ENCODE results near the gene NOS3.

NOS3 gene

DNA sequence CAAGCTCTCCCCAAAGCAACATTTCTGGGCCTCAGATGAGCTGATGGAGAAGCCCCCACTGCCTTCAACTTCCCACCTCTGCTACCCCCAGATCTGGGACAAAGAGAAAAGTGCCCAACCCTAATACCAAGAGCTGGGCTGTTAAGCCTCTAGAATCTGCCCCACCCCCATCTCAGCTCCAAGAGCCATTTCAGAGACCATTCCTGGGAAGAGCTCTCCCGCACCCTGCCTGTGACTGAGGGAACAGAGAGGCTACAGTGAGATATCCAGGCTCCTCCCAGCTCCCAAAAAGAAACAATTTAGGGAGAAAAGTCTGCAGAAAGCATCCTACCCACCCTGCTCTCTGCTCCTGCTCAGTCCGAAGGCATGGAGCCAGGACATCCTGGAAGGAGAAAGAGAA, 10.2 kb upstream of the NOS3 start:
- no peak for DNase-seq (ENCODE audit: low read depth)

DNA sequence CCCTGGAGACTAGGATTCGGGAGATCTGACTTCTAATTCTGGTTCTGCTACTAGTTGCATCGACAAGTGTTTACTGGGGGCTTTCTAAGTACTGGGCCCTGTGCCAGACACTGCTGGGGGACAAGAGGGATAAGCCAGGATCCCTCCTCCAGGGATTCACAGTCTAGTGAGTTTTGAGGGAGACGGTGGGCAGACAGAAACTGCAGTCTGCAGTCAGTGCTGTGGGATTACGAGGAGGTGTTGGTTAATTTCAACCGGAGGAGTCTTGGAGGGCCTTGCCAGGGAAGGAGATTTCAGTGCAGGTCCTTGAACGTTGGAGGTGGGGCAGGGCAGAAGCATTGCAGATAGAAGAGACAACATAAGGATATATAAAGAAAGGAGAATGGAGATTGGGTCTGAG, 9.2 kb upstream of the NOS3 start:
- DNase-seq (ENCODE audit: low read depth): no peak

DNA sequence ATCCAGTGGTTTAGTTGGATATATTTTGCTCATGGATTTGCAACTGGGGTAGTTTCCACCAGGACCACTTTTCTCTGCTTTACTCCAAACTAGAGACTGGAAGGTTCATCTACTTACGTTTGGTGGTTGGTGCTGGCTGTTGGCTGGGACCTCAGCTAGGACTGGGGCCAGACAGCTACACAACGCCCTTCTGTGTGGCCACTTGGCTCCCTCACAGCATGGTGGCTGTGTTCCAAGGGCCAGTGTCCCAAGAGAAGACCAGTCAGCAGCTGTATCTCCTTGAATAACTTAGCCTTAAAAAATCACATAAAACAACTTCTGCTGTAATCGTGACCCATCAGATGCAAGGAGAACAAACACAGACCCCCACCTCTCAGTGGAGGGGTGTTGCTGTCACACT, 8.5 kb upstream of the NOS3 start:
- no peak for DNase-seq (ENCODE audit: low read depth)

DNA sequence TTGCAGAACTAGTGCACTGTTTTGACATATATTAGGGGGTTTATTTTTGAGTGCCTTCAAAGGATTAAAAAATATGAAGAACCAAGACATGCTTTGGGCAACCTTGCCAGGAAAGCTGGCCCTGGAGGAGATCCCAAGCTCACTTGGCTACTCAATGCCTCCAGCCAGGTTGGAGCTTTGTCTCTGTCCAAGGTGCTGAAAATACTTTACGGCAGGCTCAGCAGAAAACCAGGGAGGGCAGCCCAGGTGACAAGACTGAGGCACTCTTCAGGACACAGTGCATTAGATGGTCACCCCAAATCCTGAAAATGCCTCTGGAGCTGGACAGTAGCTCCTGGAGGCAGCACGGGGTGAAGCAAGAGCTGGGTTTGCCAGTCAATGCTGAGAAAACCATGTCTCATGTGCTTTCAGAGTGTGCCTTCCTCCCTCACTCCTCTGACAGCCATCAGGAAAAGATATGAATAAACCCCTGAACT, 6.9 kb upstream of the NOS3 start:
- no peak for DNase-seq (ENCODE audit: low read depth)

DNA sequence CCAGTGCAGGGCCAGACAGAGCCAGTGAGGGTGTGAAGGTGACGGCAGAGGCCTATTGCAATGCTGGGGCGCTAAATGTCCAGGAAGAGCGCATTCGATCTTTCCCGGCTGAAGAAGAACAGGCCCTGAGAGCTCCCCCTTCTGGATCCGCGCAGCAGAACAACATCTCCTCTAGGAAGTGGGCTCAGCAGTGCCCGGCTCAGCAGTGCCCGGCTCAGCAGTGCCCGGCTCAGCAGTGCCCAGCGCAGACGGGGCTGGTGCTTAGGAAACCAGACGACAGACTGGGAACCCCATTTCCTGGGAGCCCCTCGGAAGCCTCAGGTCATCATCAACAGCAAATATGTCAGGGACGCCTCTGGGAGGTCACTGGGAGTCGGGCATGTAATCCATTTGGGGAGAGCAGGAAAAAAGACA, 4.7 kb upstream of the NOS3 start:
- DNase-seq (ENCODE audit: low read depth): peak; percentile 49

DNA sequence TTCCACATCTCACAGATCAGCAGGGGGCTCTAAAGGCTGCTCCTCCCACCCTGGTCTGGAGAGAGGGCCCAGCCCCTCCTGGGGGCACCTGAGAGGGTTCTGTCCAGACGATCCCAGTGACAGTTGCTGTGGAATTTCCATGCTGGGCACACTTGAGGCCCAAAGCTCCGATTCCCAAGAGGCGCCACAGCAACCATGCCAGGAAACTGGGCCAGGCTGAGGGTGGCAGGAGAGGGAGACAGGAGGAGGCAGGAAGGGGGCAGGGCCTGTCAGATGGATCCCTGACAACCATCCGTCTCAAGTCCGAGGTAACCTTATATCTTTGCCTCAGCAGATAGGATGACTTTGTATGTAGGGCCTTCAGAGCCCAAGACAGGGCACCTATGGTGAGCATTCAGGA, 4.3 kb upstream of the NOS3 start:
- no peak for DNase-seq (ENCODE audit: low read depth)

DNA sequence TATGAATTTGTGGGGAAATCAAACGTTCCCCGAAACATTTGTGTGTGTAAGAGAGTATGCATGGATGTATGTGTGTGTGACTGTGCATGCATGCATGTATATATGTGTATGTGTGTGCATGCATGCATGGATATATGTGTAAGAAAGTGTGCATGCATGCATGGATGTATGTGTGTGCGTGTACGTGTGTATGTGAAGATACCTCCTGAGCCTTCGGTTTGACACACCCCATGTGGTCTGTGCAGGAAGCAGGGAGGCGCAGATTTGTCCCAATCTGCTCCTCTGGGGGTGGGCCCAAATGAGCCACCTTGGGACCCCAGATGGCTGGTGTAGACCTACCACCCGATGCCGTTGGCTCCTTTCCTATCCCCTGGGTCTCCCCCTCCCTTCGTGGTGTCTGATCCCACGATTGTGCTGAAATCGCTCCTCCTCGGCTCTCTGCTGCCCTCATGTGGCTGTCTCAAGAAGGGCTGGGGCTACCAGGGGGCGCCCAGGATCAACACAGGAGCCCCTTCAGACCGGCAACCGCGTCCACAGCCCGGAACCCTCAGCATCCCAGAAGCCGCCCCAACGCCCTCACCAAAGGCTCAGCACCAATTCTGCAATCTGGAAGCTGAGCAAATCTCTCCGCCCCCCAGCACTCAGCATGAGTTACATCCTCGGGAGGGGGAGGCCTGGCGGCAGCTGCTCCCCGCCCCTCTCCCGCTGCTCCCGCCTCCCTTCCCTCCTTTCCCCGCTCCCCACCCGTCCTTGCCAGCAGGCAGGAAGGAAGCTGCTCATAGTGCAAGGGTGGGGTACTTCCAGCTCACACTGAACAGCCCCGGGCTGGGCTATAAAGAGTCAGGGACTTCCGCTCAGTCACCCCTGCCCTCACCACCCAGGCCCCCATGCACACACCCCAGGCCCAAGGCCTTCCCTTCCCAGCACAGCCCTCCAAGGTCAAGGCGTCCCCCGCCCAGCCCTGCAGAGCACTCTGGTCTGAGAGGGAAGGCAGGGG, 2.3 kb upstream of the NOS3 start:
- DNase-seq (ENCODE audit: low read depth): peak; percentile 62

DNA sequence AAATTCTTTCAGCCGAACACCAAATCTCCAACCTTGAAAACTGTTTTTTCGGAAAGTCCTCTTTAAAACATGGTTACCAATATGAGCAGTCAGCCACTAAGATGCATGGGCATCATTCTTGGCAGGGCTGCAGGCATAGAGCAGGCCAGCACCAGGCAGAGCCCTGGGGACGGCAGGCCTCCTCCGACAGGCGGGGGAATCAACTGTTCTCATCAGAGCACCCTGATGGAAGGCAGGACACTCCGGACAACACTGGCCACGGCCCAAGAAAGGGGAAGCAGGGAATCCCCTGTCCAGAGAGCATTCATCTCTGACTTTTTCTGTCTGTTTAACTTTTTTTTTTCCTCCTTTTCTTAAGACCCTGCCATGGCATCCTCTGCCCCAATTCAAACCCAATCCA, 1.4 kb upstream of the NOS3 start:
- DNase-seq (ENCODE audit: low read depth): no peak

DNA sequence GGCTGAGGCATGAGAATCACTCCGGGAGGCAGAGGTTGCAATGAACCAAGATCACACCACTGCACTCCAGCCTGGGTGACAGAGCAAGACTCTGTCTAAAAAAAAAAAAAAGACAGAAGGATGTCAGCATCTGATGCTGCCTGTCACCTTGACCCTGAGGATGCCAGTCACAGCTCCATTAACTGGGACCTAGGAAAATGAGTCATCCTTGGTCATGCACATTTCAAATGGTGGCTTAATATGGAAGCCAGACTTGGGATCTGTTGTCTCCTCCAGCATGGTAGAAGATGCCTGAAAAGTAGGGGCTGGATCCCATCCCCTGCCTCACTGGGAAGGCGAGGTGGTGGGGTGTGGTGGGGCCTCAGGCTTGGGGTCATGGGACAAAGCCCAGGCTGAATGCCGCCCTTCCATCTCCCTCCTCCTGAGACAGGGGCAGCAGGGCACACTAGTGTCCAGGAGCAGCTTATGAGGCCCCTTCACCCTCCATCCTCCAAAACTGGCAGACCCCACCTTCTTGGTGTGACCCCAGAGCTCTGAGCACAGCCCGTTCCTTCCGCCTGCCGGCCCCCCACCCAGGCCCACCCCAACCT, 1.3 kb downstream of the NOS3 start:
- no peak for DNase-seq (ENCODE audit: low read depth)

DNA sequence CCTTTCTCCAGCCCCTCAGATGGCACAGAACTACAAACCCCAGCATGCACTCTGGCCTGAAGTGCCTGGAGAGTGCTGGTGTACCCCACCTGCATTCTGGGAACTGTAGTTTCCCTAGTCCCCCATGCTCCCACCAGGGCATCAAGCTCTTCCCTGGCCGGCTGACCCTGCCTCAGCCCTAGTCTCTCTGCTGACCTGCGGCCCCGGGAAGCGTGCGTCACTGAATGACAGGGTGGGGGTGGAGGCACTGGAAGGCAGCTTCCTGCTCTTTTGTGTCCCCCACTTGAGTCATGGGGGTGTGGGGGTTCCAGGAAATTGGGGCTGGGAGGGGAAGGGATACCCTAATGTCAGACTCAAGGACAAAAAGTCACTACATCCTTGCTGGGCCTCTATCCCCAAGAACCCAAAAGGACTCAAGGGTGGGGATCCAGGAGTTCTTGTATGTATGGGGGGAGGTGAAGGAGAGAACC, 2.1 kb downstream of the NOS3 start:
- DNase-seq (ENCODE audit: low read depth): no peak

DNA sequence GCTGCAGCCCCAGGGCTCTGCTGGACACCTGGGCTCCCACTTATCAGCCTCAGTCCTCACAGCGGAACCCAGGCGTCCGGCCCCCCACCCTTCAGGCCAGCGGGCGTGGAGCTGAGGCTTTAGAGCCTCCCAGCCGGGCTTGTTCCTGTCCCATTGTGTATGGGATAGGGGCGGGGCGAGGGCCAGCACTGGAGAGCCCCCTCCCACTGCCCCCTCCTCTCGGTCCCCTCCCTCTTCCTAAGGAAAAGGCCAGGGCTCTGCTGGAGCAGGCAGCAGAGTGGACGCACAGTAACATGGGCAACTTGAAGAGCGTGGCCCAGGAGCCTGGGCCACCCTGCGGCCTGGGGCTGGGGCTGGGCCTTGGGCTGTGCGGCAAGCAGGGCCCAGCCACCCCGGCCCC, 2.7 kb downstream of the NOS3 start:
- DNase-seq (ENCODE audit: low read depth): no peak

DNA sequence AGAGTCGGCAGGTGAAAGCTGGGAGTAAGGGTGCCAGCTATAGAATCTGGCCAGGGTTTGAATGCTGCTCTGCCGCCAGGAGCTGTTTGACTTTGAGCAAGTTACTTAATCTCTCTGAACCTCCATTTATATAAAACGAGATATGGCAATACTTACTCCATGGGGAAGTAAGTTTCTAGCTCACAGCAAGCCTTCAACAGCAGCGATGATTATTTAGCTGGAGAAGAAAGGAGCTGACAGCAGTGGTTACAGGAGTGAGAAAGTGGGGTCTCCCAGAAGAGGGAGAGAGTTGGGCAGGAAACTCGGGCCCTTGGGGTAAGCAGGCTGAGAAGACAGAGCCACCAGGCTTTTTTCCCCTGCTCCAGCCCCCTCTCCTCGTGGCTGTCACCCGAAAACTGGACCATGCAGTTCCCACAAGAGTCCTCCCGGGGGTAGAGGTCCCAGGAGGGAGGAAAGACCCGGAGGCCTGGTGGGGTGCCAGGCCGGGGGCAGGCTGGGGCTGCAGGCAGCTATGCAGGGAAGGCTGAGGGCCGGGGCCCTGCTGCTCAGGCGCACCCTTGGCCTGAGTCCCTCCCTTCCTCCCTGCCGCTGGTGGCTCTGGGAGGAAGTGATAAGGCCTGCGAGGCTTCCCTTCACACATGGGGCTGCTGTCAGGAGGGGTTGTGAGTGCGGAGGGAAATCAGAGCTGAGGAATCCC, 3.5 kb downstream of the NOS3 start:
- no peak for DNase-seq (ENCODE audit: low read depth)

DNA sequence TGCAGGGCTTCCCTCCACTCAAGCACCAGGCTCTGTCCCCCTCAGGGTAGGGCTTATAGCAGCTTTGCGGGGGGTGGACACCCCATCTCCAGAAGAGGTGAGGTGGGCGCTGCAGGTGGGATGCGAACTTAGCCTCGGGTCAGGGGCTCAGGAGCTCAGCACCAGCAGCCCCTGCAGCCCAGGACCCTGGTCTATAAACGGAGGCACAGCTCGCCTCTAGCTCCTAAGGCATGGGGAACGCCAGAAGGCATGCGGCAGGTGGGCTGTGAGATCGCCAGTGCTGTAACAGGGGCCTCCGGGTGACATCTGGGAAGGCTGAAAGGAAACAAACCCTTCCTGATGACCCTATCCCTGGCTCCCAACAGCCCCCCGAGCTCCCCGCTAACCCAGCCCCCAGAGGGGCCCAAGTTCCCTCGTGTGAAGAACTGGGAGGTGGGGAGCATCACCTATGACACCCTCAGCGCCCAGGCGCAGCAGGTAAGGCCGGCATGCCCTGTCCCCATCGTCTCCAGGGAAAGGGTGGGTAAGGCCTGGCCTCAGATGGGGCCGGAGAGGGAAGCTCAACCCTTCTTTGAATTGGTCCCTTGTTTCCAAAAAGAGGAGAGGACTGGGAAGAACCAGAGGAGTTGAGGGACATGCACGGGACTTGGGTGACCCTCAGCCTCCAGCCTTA, 4.2 kb downstream of the NOS3 start:
- DNase-seq (ENCODE audit: low read depth): no peak

DNA sequence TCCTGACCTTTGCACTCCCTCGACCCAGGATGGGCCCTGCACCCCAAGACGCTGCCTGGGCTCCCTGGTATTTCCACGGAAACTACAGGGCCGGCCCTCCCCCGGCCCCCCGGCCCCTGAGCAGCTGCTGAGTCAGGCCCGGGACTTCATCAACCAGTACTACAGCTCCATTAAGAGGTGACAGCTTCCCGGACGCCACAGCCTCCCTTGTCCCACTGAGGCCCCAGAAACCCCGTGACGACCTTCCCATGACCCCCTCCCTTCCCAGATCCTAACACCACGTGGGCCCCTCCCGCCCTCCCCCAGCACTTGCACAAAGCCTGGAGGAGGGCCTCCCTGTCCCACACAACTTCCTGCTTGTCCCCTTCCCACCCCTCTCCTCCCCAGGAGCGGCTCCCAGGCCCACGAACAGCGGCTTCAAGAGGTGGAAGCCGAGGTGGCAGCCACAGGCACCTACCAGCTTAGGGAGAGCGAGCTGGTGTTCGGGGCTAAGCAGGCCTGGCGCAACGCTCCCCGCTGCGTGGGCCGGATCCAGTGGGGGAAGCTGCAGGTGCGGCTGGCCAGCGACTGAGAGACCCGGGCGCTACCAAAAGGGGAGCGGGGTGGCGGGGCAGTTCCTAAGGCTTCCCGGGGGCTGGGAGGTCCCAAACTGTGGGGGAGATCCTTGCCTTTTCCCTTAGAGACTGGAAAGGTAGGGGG, 5.7 kb downstream of the NOS3 start:
- DNase-seq (ENCODE audit: low read depth): no peak

DNA sequence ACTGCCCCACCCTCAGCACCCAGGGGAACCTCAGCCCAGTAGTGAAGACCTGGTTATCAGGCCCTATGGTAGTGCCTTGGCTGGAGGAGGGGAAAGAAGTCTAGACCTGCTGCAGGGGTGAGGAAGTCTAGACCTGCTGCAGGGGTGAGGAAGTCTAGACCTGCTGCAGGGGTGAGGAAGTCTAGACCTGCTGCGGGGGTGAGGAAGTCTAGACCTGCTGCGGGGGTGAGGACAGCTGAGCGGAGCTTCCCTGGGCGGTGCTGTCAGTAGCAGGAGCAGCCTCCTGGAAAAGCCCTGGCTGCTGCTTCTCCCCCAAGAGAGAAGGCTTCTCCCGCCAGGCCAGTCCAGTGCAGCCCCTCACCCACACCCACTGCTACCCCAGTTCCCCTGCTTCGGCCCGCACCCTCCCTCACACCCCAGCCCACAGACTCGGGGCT, 6.3 kb downstream of the NOS3 start:
- no peak for DNase-seq (ENCODE audit: low read depth)

DNA sequence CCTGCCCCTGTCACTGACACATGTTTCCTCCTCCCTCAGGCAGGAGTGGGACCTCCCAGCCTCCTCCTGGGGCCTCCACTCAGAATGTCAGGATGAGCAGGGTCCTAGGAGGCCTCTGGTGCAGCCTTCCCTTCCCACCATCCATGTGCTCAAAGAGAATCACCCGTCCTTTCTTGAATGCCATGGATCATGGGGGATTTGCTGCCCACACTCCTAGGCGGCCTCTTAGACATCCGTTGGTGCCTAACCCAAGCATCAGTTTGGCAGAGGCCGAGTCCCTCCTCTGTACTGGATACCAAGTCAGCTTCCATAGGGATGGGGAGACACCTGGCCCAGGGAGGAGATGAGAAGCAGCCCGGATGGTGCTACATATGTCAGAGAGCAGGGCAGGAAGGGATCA, 7.0 kb downstream of the NOS3 start:
- no peak for DNase-seq (ENCODE audit: low read depth)

DNA sequence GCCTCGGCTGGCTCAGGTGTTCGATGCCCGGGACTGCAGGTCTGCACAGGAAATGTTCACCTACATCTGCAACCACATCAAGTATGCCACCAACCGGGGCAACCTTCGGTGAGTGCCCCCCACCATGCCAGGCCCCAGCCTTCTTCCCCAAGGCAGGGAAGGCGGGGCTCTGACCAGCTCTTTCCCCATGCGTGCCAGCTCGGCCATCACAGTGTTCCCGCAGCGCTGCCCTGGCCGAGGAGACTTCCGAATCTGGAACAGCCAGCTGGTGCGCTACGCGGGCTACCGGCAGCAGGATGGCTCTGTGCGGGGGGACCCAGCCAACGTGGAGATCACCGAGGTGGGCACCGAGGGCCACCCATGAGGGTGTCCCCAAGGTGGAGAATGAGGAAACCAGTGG, 7.5 kb downstream of the NOS3 start:
- no peak for DNase-seq (ENCODE audit: low read depth)

DNA sequence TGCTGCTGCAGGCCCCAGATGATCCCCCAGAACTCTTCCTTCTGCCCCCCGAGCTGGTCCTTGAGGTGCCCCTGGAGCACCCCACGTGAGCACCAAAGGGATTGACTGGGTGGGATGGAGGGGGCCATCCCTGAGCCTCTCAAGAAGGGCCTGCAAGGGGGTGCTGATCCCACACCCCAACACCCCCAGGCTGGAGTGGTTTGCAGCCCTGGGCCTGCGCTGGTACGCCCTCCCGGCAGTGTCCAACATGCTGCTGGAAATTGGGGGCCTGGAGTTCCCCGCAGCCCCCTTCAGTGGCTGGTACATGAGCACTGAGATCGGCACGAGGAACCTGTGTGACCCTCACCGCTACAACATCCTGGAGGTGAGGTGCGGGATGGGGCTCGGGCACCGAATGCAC, 8.2 kb downstream of the NOS3 start:
- DNase-seq (ENCODE audit: low read depth): no peak

DNA sequence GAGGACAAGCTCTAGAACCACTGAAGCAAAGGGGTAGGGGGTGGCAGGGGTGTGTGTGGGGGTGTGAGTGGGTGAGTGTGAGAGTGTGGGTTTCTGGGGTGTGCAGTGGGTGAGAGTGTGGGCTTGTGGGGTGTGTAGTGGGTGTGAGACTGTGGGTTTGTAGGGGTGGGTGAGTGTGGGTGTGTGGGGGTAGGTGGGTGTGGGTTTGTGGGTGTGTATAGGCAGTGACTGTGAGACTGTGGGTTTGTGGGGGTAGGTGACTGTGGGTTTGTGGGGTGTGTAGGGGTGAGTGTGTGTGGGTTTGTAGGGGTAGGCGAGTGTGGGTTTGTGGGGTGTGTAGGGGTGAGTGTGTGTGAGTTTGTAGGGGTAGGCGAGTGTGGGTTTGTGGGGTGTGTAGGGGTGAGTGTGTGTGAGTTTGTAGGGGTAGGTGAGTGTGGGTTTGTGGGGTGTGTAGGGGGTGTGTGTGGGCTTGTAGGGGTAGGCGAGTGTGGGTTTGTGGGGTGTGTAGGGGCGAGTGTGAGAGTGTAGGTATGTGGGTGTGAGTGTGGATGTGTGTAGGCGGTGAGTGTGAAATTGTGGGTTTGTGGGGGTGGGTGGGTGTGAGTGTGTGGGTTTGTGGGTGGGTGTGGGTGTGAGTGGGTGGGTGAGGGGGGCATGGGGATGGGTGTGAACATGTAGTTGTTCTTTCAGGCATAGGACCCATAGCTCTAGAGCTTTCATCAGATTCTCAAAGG, 8.8 kb downstream of the NOS3 start:
- DNase-seq (ENCODE audit: low read depth): no peak

DNA sequence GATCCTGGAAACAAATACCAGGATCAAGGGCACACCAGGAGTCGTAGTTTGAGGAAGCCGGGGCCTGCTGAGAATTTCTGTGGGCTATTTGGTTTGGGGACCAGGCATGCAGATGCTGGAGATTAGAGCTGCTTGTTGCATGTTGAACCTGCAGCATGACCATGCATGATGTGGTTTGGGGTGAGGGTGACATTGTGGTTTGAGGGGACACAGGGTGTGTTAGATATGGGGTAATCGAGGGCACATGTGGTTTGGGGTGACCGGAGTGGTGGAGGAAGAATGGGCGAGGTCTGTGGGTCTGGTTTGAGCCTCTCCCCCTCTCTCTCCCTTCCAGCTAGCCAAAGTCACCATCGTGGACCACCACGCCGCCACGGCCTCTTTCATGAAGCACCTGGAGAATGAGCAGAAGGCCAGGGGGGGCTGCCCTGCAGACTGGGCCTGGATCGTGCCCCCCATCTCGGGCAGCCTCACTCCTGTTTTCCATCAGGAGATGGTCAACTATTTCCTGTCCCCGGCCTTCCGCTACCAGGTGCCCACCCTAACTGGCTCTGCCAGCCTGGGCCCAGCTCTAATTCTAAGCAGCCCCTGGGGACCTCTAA, 10.2 kb downstream of the NOS3 start:
- DNase-seq (ENCODE audit: low read depth): no peak
